ENCODE results near the gene TMEM116. TPM values are rescaled to one million over a fixed set of nuclear protein-coding genes. Genes with fewer than 3 reads are reported as not detected.
A peak's percentile ranks its signal among the peaks of the same experiment; 100 is the strongest.

The TMEM116 gene
- total and polyA plus RNA-seq, 7 donors, result 3.0 to 16.6 (median 7.5) TPM

- no peak for DNase-seq
- Histone ChIP-seq H3K4me1 (peaks cover 0 to 21% (median 16%) of the 10 kb centered on the region in 4 donors), H3K4me3 (peak overlapping the region in 1 of 4 donors; percentile 1), H3K9me3 (no peaks in the 10 kb centered on the region), H3K27ac (peak overlapping the region; percentile 58 to 76 (median 69)), H3K27me3 (no peaks in the 10 kb centered on the region), H3K36me3 (no peaks in the 10 kb centered on the region)
- intact Hi-C loops (cut with DNase I), result no loop called here
- TF ChIP-seq POLR2A (IDR thresholded peaks at IDR 0.05), result no peak
- TF ChIP-seq EP300 (IDR thresholded peaks at IDR 0.05), result no peak
- no peak for TF ChIP-seq POLR2AphosphoS5 (IDR thresholded peaks at IDR 0.05)
- TF ChIP-seq, protein P1, sequence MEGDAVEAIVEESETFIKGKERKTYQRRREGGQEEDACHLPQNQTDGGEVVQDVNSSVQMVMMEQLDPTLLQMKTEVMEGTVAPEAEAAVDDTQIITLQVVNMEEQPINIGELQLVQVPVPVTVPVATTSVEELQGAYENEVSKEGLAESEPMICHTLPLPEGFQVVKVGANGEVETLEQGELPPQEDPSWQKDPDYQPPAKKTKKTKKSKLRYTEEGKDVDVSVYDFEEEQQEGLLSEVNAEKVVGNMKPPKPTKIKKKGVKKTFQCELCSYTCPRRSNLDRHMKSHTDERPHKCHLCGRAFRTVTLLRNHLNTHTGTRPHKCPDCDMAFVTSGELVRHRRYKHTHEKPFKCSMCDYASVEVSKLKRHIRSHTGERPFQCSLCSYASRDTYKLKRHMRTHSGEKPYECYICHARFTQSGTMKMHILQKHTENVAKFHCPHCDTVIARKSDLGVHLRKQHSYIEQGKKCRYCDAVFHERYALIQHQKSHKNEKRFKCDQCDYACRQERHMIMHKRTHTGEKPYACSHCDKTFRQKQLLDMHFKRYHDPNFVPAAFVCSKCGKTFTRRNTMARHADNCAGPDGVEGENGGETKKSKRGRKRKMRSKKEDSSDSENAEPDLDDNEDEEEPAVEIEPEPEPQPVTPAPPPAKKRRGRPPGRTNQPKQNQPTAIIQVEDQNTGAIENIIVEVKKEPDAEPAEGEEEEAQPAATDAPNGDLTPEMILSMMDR (IDR thresholded peaks at IDR 0.05), result no peak
- 80 to 85% methylated on average over 1 of the region's 1 CpG for WGBS, 2 donors
These were observed 75.5 kb downstream of the TMEM116 start for GRCh38 chr12:111937429-111937828.

DNA sequence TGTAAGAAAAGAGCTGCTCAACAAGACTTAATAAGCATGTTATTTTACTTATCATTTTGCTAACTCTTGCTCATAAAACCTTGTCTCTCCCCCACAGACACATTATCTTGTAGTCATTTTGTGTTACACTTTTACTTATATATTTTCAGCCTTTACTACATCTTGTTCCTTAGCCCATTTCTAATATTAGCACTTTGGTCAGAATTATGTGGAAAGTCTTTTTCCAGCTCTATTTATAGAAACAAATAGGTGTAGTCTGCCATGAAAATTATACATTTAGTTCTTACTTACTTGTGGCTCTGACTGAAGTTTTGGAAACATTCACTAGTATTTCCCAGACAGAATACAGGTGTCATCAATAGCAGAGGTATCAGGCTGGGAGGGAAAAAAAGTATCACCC, 76.1 kb downstream of the TMEM116 start:
- intact Hi-C loops (cut with DNase I), result no loop called here
- Histone ChIP-seq H3K4me3 (peak overlapping the region in 1 of 4 donors; percentile 1), H3K4me1 (peaks cover 0 to 20% (median 15%) of the 10 kb centered on the region in 4 donors), H3K27ac (peak overlapping the region; percentile 58 to 76 (median 69)), H3K9me3 (no peaks in the 10 kb centered on the region), H3K36me3 (no peaks in the 10 kb centered on the region), H3K27me3 (no peaks in the 10 kb centered on the region)
- TF ChIP-seq POLR2AphosphoS5 (IDR thresholded peaks at IDR 0.05) (no peak), EP300 (IDR thresholded peaks at IDR 0.05) (no peak), POLR2A (IDR thresholded peaks at IDR 0.05) (no peak)
- TF ChIP-seq, protein P1 (IDR thresholded peaks at IDR 0.05), result no peak
- no peak for DNase-seq

DNA sequence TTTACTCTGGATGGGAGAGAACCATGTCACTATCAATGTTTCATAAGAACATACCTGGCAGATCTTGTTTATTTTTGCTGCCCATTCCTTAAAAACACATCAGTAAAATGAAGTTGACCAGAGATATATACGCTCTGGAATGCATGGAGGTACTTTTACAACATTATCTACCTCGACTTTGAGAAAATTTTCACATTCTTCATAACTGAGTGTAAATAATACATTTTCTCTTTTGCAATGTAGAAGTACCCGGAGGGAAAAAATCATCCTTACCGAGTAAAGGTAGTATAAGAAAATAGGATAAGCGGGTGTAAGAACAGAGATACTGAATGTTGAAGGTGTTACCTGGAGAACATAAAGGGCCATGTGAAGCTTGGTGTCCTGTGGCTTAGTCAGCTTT, 80.7 kb downstream of the TMEM116 start:
- Histone ChIP-seq H3K4me3 (no peak overlapping the region), H3K27ac (no peak overlapping the region), H3K36me3 (no peaks in the 10 kb centered on the region), H3K9me3 (no peaks in the 10 kb centered on the region), H3K4me1 (peaks cover 0 to 10% (median 5%) of the 10 kb centered on the region in 4 donors), H3K27me3 (no peaks in the 10 kb centered on the region)
- no peak for DNase-seq
- TF ChIP-seq POLR2A (IDR thresholded peaks at IDR 0.05) (no peak), EP300 (IDR thresholded peaks at IDR 0.05) (no peak), POLR2AphosphoS5 (IDR thresholded peaks at IDR 0.05) (no peak)
- TF ChIP-seq, protein P1 (IDR thresholded peaks at IDR 0.05), result no peak
- 90 to 95% methylated on average over 5 of the region's 5 CpGs for WGBS, 2 donors
- intact Hi-C loops (cut with DNase I), result no loop called here

DNA sequence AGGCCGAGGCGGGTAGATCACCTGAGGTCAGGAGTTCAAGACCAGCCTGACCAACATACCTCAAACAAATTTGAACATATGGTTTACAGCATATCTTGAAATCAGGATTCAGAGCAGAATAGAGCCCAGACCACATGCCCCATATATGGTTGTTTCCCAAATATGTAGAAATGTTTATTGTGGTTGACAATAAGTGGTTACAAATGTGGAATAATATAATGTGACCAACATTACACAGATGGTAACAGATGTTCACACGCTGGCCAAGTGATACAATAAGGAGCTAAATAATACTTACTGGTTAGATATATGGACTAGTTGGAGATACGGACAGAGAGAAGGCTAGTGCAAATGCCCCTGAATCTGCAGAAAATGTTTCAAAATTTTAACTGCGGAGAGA, 85.6 kb downstream of the TMEM116 start:
- no peaks in the 10 kb centered on the region for H3K4me1 ChIP-seq
- no peaks in the 10 kb centered on the region for H3K9me3 ChIP-seq
- intact Hi-C loops (cut with DNase I), result no loop called here
- H3K4me3 ChIP-seq, result no peak overlapping the region
- 88 to 90% methylated on average over 5 of the region's 5 CpGs for WGBS, 2 donors
- TF ChIP-seq POLR2AphosphoS5 (IDR thresholded peaks at IDR 0.05), result no peak
- TF ChIP-seq, protein P1 (IDR thresholded peaks at IDR 0.05), result no peak
- no peak for TF ChIP-seq EP300 (IDR thresholded peaks at IDR 0.05)
- TF ChIP-seq POLR2A (IDR thresholded peaks at IDR 0.05), result no peak
- no peak for DNase-seq
- no peaks in the 10 kb centered on the region for H3K27me3 ChIP-seq
- no peak overlapping the region for H3K27ac ChIP-seq
- no peaks in the 10 kb centered on the region for H3K36me3 ChIP-seq

- H3K27ac ChIP-seq, result no peak overlapping the region
- no peaks in the 10 kb centered on the region for H3K4me1 ChIP-seq
- H3K9me3 ChIP-seq, result no peaks in the 10 kb centered on the region
- no peak overlapping the region for H3K4me3 ChIP-seq
- no peaks in the 10 kb centered on the region for H3K36me3 ChIP-seq
- intact Hi-C loops (cut with DNase I), result no loop called here
- DNase-seq, result no peak
- WGBS, 2 donors, result 93 to 98% methylated on average over 2 of the region's 2 CpGs
- TF ChIP-seq, protein P1 (IDR thresholded peaks at IDR 0.05), result no peak
- TF ChIP-seq EP300 (IDR thresholded peaks at IDR 0.05) (no peak), POLR2A (IDR thresholded peaks at IDR 0.05) (no peak), POLR2AphosphoS5 (IDR thresholded peaks at IDR 0.05) (no peak)
- no peaks in the 10 kb centered on the region for H3K27me3 ChIP-seq
These were observed 86.3 kb downstream of the TMEM116 start for GRCh38 chr12:111926631-111927030.

All from sigmoid colon (tissue), 7 donors.